ENCODE measurements around the gene PSMB7. TPM values are rescaled to one million over a fixed set of nuclear protein-coding genes. Genes with fewer than 3 reads are reported as not detected.

PSMB7 gene
- total and polyA plus RNA-seq, 4 donors: 86.1 to 194 (median 149) TPM

DNA sequence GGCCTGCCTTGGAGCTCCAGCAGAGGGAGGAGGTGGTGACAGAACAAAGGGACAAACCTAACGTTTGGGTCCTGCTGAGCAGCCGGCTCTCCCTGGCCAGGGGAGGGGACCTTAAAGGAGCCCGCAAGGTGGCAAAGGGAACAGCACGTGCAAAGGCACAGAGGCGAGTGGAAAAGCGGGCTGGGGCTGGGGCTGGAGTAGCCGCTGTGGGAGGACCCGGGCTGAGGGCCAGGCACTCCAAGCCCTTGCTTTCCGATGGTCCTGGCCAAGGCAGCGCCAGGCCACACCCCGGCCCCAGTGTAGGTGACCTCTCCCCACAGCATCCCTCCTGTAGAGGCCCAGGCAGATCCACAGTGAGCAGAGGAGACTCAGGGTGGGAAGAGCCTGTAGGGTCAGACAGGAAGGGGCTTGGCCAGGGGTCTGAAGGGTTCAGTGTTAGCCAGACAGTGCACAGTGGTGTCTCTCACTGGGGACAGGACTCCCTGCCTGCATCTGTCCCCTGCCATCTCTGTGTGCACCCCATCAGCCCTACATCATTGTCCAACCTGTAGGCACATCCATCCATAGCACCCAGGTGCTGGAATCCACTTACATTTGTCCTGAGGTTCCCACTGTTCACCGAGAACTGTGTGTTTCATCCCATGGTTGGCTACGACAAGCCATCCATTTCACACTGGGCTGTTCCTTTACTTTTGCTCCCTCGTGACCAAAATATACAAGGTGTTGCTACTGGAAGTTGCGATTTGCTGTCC lies 80.5 kb downstream of the PSMB7 start:
- peaks cover 0 to 52% (median 20%) of the 10 kb centered on the region in 4 donors for H3K36me3 ChIP-seq (ENCODE audit: control insufficient read depth in 4 of 4, insufficient read depth in 4 of 4, low read length in 4 of 4)

DNA sequence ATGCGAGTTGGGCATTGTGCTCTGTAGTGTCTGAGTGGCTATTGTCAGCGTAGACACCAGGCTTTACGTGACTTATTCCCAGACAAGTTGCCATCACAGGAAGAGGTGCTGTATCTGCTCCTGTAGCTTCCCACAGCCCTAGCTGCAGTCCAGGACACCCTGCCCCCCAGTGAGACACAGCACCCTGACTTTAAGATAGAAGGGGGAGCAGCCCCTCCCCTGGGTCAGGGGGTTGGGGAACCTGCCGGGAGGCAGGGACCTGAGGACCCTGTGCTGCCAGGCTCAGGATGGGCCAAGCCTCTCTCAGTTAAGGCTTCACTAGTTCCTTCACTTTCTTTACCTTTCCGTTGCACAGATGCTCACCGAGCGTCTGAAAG lies 82.1 kb downstream of the PSMB7 start:
- WGBS, 2 donors: 94 to 96% methylated on average over 7 of the region's 7 CpGs
- TF ChIP-seq, protein P1, sequence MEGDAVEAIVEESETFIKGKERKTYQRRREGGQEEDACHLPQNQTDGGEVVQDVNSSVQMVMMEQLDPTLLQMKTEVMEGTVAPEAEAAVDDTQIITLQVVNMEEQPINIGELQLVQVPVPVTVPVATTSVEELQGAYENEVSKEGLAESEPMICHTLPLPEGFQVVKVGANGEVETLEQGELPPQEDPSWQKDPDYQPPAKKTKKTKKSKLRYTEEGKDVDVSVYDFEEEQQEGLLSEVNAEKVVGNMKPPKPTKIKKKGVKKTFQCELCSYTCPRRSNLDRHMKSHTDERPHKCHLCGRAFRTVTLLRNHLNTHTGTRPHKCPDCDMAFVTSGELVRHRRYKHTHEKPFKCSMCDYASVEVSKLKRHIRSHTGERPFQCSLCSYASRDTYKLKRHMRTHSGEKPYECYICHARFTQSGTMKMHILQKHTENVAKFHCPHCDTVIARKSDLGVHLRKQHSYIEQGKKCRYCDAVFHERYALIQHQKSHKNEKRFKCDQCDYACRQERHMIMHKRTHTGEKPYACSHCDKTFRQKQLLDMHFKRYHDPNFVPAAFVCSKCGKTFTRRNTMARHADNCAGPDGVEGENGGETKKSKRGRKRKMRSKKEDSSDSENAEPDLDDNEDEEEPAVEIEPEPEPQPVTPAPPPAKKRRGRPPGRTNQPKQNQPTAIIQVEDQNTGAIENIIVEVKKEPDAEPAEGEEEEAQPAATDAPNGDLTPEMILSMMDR (IDR thresholded peaks at IDR 0.05; ENCODE audit: control extremely low read depth, extremely low read depth): no peak
- H3K27me3 ChIP-seq (ENCODE audit: control insufficient read depth in 3 of 3, insufficient read depth in 3 of 3, low read length in 2 of 3): no peaks in the 10 kb centered on the region
- no peak overlapping the region for H3K27ac ChIP-seq (ENCODE audit: low read depth in 1 of 2, low read length in 1 of 2)
- peaks cover 0 to 4% (median 0%) of the 10 kb centered on the region in 4 donors for H3K9me3 ChIP-seq (ENCODE audit: control insufficient read depth in 4 of 4, insufficient read depth in 3 of 4, low read length in 3 of 4)
- peaks cover 0 to 62% (median 16%) of the 10 kb centered on the region in 4 donors for H3K36me3 ChIP-seq (ENCODE audit: control insufficient read depth in 4 of 4, insufficient read depth in 4 of 4, low read length in 4 of 4)
- no peaks in the 10 kb centered on the region for H3K4me1 ChIP-seq (ENCODE audit: control insufficient read depth in 5 of 5, insufficient read depth in 5 of 5, low read length in 5 of 5)
- ATAC-seq (ENCODE audit: insufficient read depth, low FRiP score) (no peak), DNase-seq (no peak)
- no peak overlapping the region for H3K9ac ChIP-seq (ENCODE audit: insufficient read depth in 1 of 2, low read length in 2 of 2)
- no peak overlapping the region for H3K4me3 ChIP-seq

More for the DNA sequence above, 80.5 kb downstream of the PSMB7 start:
- no peaks in the 10 kb centered on the region for H3K4me1 ChIP-seq (ENCODE audit: control insufficient read depth in 5 of 5, insufficient read depth in 5 of 5, low read length in 5 of 5)
- H3K9ac ChIP-seq (ENCODE audit: insufficient read depth in 1 of 2, low read length in 2 of 2): no peak overlapping the region
- no peak overlapping the region for H3K27ac ChIP-seq (ENCODE audit: low read depth in 1 of 2, low read length in 1 of 2)
- no peaks in the 10 kb centered on the region for H3K27me3 ChIP-seq (ENCODE audit: control insufficient read depth in 3 of 3, insufficient read depth in 3 of 3, low read length in 2 of 3)
- TF ChIP-seq, protein P1 (IDR thresholded peaks at IDR 0.05; ENCODE audit: control extremely low read depth, extremely low read depth): no peak
- peaks cover 0 to 4% (median 0%) of the 10 kb centered on the region in 4 donors for H3K9me3 ChIP-seq (ENCODE audit: control insufficient read depth in 4 of 4, insufficient read depth in 3 of 4, low read length in 3 of 4)
- DNase-seq (no peak), ATAC-seq (ENCODE audit: insufficient read depth, low FRiP score) (no peak)
- no peak overlapping the region for H3K4me3 ChIP-seq
- 92 to 94% methylated on average over 11 to 15 of the region's 15 CpGs for WGBS, 2 donors

DNA sequence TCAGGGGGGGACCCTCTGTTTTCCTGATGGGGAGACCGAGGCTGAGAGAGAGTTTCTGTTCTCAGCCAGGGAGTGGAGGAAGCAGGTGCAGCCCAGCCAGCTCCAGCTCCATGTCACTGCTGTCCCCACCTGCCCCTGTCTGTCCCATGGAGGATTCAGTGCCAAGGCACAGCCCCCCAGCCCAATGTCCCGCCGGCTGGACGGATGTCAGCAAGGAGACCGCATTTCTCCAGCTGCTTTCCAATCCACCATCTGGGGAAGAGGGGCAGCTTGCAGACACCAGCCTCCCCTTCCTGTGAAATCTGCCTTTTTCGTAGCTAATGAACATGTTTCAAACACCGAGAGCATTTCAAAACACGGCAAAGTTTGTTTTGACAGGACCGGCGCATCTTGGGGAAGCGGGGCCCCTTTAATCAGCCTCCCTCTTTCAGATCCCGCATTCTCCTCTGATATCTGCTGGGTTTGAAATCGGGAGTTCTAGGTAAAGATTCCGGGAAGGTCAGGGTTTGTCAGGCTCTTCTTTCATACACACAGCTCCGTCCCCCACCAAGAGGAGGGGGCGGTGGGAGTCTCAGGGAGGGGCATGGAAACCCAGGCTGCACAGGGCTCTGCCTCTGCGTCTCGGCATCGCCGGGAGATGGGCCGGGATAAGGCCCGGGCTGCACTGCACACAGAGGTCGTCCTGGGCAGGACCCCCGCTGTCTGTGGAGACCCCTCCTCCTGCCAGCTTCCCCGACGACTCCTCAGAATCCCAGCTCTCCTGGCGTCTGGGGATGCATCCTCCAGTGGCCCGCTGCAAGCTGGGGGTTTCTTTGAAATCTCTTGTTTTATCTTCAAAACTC lies 82.7 kb downstream of the PSMB7 start:
- Histone ChIP-seq H3K27ac (ENCODE audit: low read depth in 1 of 2, low read length in 1 of 2) (no peak overlapping the region), H3K36me3 (ENCODE audit: control insufficient read depth in 4 of 4, insufficient read depth in 4 of 4, low read length in 4 of 4) (peaks cover 0 to 67% (median 15%) of the 10 kb centered on the region in 4 donors), H3K9ac (ENCODE audit: insufficient read depth in 1 of 2, low read length in 2 of 2) (no peak overlapping the region), H3K27me3 (ENCODE audit: control insufficient read depth in 3 of 3, insufficient read depth in 3 of 3, low read length in 2 of 3) (no peaks in the 10 kb centered on the region), H3K4me1 (ENCODE audit: control insufficient read depth in 5 of 5, insufficient read depth in 5 of 5, low read length in 5 of 5) (no peaks in the 10 kb centered on the region), H3K4me3 (no peak overlapping the region), H3K9me3 (ENCODE audit: control insufficient read depth in 4 of 4, insufficient read depth in 3 of 4, low read length in 3 of 4) (peaks cover 0 to 3% (median 0%) of the 10 kb centered on the region in 4 donors)
- DNase-seq (no peak), ATAC-seq (ENCODE audit: insufficient read depth, low FRiP score) (no peak)
- 78 to 81% methylated on average over 28 of the region's 28 CpGs for WGBS, 2 donors
- TF ChIP-seq, protein P1 (IDR thresholded peaks at IDR 0.05; ENCODE audit: control extremely low read depth, extremely low read depth): no peak

Data from lung (tissue), 12 donors.